GM18873 (cell line): ENCODE data around the gene TRIM43B.
"Not testable (repeated sequence)": the region's sequence is repeated elsewhere in the genome, so short reads cannot be mapped to it uniquely, and the experiment has no call there.

Source experiments
- ATAC-seq: cut with Tn5 transposase; IDR thresholded peaks from one replicate; pipeline ENCODE4 v1.9.1; 2021; ENCODE audit warnings: mild to moderate bottlenecking, moderate library complexity, moderate number of reproducible peaks; ENCODE audit not compliant: unreplicated experiment, low FRiP score

Gene TRIM43B

GRCh38 chr2:95434507-95435076, 50.0 kb downstream of the TRIM43B start:
- ATAC-seq: not testable (repeated sequence)

- not testable (repeated sequence) for ATAC-seq
Observed at GRCh38 chr2:95433973-95434372, 50.6 kb downstream of the TRIM43B start.

- not testable (repeated sequence) for ATAC-seq
Observed at GRCh38 chr2:95433373-95433772, 51.2 kb downstream of the TRIM43B start.

- ATAC-seq: not testable (repeated sequence)
Observed at GRCh38 chr2:95429748-95430467, 54.6 kb downstream of the TRIM43B start.

GRCh38 chr2:95427196-95427867, 57.2 kb downstream of the TRIM43B start:
- ATAC-seq: not testable (repeated sequence)
